ENCODE data around the gene NDUFS2.
A peak's percentile ranks its signal among the peaks of the same experiment; 100 is the strongest.

NDUFS2 gene

GRCh38 chr1:161201836-161202712 is at the start of gene NDUFS2:
TSS of gene NDUFS2 (plus strand) at chr1:161202367. CDS start at chr1:161202386, 19 bp downstream.
- peak within 1 kb of the TSS; percentile 92 for H3K27ac ChIP-seq
- TF ChIP-seq CTCF (conservative IDR thresholded peaks at IDR 0.05) = peak; percentile 42

- no peak for TF ChIP-seq CTCF (conservative IDR thresholded peaks at IDR 0.05)
- peak overlapping the region; percentile 97 for H3K27ac ChIP-seq
These were observed 49.0 kb upstream of the NDUFS2 start for GRCh38 chr1:161153176-161153575.

GRCh38 chr1:161153682-161154337 is 48.4 kb upstream of the NDUFS2 start, which contains the start of gene UFC1:
TSS of gene UFC1 (plus strand) at chr1:161153978. CDS start at chr1:161153998, 20 bp downstream.
- H3K27ac ChIP-seq = peak within 1 kb of the TSS; percentile 97

GRCh38 chr1:161157867-161158266 is 44.3 kb upstream of the NDUFS2 start:
- H3K27ac ChIP-seq = peak overlapping the region; percentile 85
- TF ChIP-seq CTCF (conservative IDR thresholded peaks at IDR 0.05) = no peak

More at GRCh38 chr1:161153682-161154337, 48.4 kb upstream of the NDUFS2 start, which contains the start of gene UFC1:
- TF ChIP-seq CTCF (conservative IDR thresholded peaks at IDR 0.05) = no peak

GRCh38 chr1:161158316-161159010 is 43.7 kb upstream of the NDUFS2 start:
- peak overlapping the region; percentile 85 for H3K27ac ChIP-seq
- no peak for TF ChIP-seq CTCF (conservative IDR thresholded peaks at IDR 0.05)

GRCh38 chr1:161159087-161159912 is 42.9 kb upstream of the NDUFS2 start, which contains the start of gene USP21:
TSS of gene USP21 (plus strand) at chr1:161159500. CDS start at chr1:161160641, 1,141 bp downstream.
- TF ChIP-seq CTCF (conservative IDR thresholded peaks at IDR 0.05) = peak; percentile 42; the same call in 1 of the 2 replicates

More at GRCh38 chr1:161159087-161159912, 42.9 kb upstream of the NDUFS2 start, which contains the start of gene USP21:
- peak within 1 kb of the TSS; percentile 85 for H3K27ac ChIP-seq
